GM18505 (cell line): ENCODE measurements around the gene BCCIP.

Experiments used
- ATAC-seq: cut with Tn5 transposase; IDR thresholded peaks from one replicate; pipeline ENCODE4 v1.9.1; 2021; ENCODE audit not compliant: unreplicated experiment
- POLR2A ChIP-seq: IDR thresholded peaks from 4 replicates; pipeline ENCODE4 v1.6.1; 2011; ENCODE audit warnings: borderline replicate concordance; ENCODE audit not compliant: insufficient read depth, insufficient read length; ENCODE audit errors: extremely low read depth

Gene BCCIP

DNA sequence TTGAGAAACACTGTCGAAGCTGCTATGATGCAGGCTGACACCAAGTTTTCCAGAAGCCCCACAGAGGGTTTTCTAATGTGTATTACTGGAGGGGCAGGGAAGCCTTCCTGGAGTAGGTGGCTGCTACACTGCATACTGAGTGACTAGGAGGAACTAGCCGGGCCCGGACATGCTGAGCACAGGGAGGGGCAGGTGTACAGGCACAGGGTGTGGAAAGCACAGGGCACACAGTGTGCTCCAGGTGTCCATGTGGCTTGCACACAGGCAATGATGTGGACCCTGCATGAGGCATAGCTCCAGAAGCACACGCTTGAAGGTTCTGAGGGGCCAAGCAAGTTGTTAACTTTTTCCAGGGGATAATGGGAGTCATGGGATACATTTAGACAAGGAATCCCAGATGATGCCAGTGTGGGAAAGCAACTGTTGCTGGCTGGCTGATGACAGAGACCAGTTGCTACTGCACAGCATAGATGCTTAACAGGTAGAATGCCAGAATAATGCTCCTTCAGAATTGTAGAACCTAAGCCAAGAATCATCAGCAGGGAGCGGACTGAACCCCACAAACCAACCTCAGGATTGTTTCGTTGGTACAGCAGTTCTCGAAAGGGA lies 43.2 kb downstream of the BCCIP start:
- no peak for ATAC-seq
- no peak for TF ChIP-seq POLR2A

- TF ChIP-seq POLR2A: no peak
- ATAC-seq: no peak
These were observed 45.1 kb downstream of the BCCIP start for GRCh38 chr10:125868372-125868975.

DNA sequence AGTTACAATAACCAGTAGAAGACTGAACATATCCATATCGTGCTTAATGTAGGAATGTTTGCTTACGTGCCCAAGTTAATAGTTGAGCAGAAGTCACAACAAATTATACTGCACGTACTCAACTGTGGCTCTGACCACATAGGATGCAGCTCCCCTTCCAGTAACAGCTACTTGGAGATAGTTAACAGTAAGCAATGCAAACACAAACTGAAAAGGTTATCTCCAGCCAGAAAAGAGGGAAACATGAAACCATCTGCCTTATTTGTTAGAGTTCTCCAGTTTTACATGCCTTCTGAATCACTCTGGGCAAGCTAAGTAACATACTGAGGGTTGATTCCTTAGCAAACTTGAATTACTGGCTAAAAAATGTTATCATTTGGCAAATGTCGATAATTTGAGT lies 48.0 kb downstream of the BCCIP start:
- ATAC-seq: no peak
- no peak for TF ChIP-seq POLR2A

- no peak for ATAC-seq
- TF ChIP-seq POLR2A: no peak
These were observed 55.9 kb downstream of the BCCIP start for GRCh38 chr10:125878957-125879835.

- TF ChIP-seq POLR2A: no peak
- ATAC-seq: no peak
These were observed 57.4 kb downstream of the BCCIP start for GRCh38 chr10:125880719-125881118.

- no peak for ATAC-seq
These were observed 57.8 kb downstream of the BCCIP start, which contains the start of gene DHX32 for GRCh38 chr10:125881192-125881591. Gene DHX32, minus strand, starts transcription at chr10:125881292. Its CDS starts 468 bp downstream, at chr10:125880824.

DNA sequence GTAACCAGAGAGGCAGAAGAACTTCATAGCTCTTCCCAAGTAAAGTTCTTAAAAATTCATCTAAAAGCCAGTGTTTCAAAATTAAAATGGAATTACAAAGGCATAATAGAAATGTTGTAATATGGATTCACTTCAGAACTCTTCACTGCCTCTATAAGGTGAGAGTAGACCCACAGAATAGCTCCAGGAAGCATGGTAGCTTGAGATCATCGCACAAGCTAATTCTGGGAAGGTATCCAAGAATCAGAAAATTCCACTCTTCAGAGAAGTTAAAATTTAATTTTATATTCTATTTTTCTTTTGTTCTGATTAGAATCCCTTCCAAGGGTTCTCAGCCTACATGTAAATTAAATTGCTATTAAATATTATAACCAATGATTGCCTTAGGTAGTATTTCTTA lies 59.2 kb downstream of the BCCIP start:
- TF ChIP-seq POLR2A: no peak
- no peak for ATAC-seq

More at GRCh38 chr10:125881192-125881591, 57.8 kb downstream of the BCCIP start, which contains the start of gene DHX32:
- TF ChIP-seq POLR2A: no peak

- no peak for ATAC-seq
- TF ChIP-seq POLR2A: no peak
These were observed 59.9 kb downstream of the BCCIP start for GRCh38 chr10:125883211-125883610.
